Trophoblast cell (in vitro differentiated cells and primary cell): ENCODE results near the gene PRDX6.
"Not testable (repeated sequence)": the region's sequence is repeated elsewhere in the genome, so short reads cannot be mapped to it uniquely, and the experiment has no call there.

ENCODE experiments used
- DNase-seq, 2 donors: peaks; one replicate each; pipeline ENCODE4 v3.0.0-alpha.2; 2016
- H2AFZ ChIP-seq: 2 replicates; pipeline ENCODE4 v1.6.1; 2013; ENCODE audit warnings: low read length, moderate library complexity, mild to moderate bottlenecking; ENCODE audit not compliant: insufficient read depth, poor library complexity
- H2AK5ac ChIP-seq: 2 replicates; pipeline ENCODE4 v1.6.1; 2013; ENCODE audit warnings: mild to moderate bottlenecking, low read length
- H2BK120ac ChIP-seq: 2 replicates; pipeline ENCODE4 v1.6.1; 2013; ENCODE audit warnings: low read length, mild to moderate bottlenecking, moderate library complexity; ENCODE audit not compliant: insufficient read depth, poor library complexity
- H2BK12ac ChIP-seq: 2 replicates; pipeline ENCODE4 v1.6.1; 2013; ENCODE audit warnings: mild to moderate bottlenecking, low read length, moderate library complexity
- H2BK5ac ChIP-seq: 2 replicates; pipeline ENCODE4 v1.6.1; 2013; ENCODE audit warnings: low read length, low read depth, moderate library complexity, mild to moderate bottlenecking; ENCODE audit not compliant: poor library complexity
- H3K14ac ChIP-seq: 2 replicates; pipeline ENCODE4 v1.6.1; 2013; ENCODE audit warnings: mild to moderate bottlenecking, low read length
- H3K18ac ChIP-seq: 2 replicates; pipeline ENCODE4 v1.6.1; 2013; ENCODE audit warnings: mild to moderate bottlenecking, low read length
- H3K23ac ChIP-seq: 2 replicates; pipeline ENCODE4 v1.6.1; 2013; ENCODE audit warnings: low read length
- H3K27ac ChIP-seq: 2 replicates; pipeline ENCODE4 v1.5.1; 2013; ENCODE audit warnings: low read depth, mild to moderate bottlenecking, inconsistent platforms, low read length, moderate library complexity
- H3K27me3 ChIP-seq: 2 replicates; pipeline ENCODE4 v1.6.1; 2013; ENCODE audit warnings: inconsistent platforms, mild to moderate bottlenecking, low read length, moderate library complexity; ENCODE audit not compliant: insufficient read depth
- H3K36me3 ChIP-seq, 2 experiments: 1 replicate in 1 of 2; 2 replicates in 1 of 2; pipeline ENCODE4 v1.6.1; 2013; ENCODE audit warnings: low read length in 2 of 2, mild to moderate bottlenecking in 2 of 2, moderate library complexity in 1 of 2; ENCODE audit not compliant: insufficient read depth in 2 of 2, control insufficient read depth in 1 of 2
- H3K4ac ChIP-seq: 2 replicates; pipeline ENCODE4 v1.6.1; 2013; ENCODE audit warnings: low read depth, mild to moderate bottlenecking, low read length, moderate library complexity
- H3K4me1 ChIP-seq, 2 experiments: 1 replicate in 1 of 2; 2 replicates in 1 of 2; pipeline ENCODE4 v1.6.1; 2013; ENCODE audit warnings: low read length in 2 of 2, mild to moderate bottlenecking in 2 of 2, moderate library complexity in 1 of 2; ENCODE audit not compliant: insufficient read depth in 2 of 2, control insufficient read depth in 1 of 2
- H3K4me2 ChIP-seq: 2 replicates; pipeline ENCODE4 v1.6.1; 2013; ENCODE audit warnings: inconsistent platforms, mild to moderate bottlenecking, low read length, moderate library complexity
- H3K4me3 ChIP-seq: 2 replicates; pipeline ENCODE4 v1.5.1; 2013; ENCODE audit warnings: mild to moderate bottlenecking, low read depth, low read length, inconsistent platforms
- H3K79me1 ChIP-seq: one replicate; pipeline ENCODE4 v1.6.1; 2013; ENCODE audit warnings: low read length
- H3K79me2 ChIP-seq: 2 replicates; pipeline ENCODE4 v1.6.1; 2013; ENCODE audit warnings: low read length, mild to moderate bottlenecking; ENCODE audit not compliant: control insufficient read depth, insufficient read depth, poor library complexity
- H3K9ac ChIP-seq: 2 replicates; pipeline ENCODE4 v1.6.1; 2013; ENCODE audit warnings: mild to moderate bottlenecking, low read length
- H3K9me3 ChIP-seq: 2 replicates; pipeline ENCODE4 v1.6.1; 2013; ENCODE audit warnings: low read depth, mild to moderate bottlenecking, control low read depth, inconsistent platforms, low read length; ENCODE audit not compliant: insufficient read depth
- H4K12ac ChIP-seq: 2 replicates; pipeline ENCODE4 v1.6.1; 2013; ENCODE audit warnings: low read depth, mild to moderate bottlenecking, low read length, moderate library complexity
- H4K8ac ChIP-seq: 2 replicates; pipeline ENCODE4 v1.6.1; 2013; ENCODE audit warnings: low read depth, mild to moderate bottlenecking, low read length, moderate library complexity
- H4K91ac ChIP-seq: one replicate; pipeline ENCODE4 v1.6.1; 2013; ENCODE audit warnings: low read depth, mild to moderate bottlenecking, low read length, moderate library complexity
- WGBS: extraction: QIAGEN DNeasy Blood & Tissue Kit; methylation state at CpG from one replicate; pipeline ENCODE4 v1.1.7; 2013; ENCODE audit warnings: missing lambda C conversion rate; ENCODE audit not compliant: insufficient read length, insufficient coverage; ENCODE audit errors: extremely low coverage; 5-methylcytosine and 5-hydroxymethylcytosine counted together

Gene PRDX6

DNA sequence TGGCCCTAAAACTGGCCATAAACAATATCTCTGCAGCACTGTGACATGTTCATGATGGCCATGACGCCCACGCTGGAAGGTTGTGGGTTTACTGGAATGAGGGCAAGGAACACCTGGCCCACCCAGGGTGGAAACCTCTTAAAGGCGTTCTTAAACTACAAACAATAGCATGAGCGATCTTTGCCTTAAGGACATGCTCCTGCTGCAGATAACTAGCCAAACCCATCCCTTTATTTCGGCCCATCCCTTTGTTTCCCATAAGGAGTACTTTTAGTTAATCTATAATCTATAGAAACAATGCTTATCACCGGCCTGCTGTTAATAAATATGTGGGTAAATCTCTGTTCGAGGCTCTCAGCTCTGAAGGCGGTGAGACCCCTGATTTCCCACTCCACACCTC lies 16.0 kb downstream of the PRDX6 start:
- H3K4me1 ChIP-seq, H3K9me3 ChIP-seq, H3K36me3 ChIP-seq, H3K79me2 ChIP-seq, H3K14ac ChIP-seq, DNase-seq, H4K8ac ChIP-seq, H3K4ac ChIP-seq, H2BK5ac ChIP-seq, H4K91ac ChIP-seq, H3K23ac ChIP-seq, H3K4me3 ChIP-seq, H3K27me3 ChIP-seq, H2BK12ac ChIP-seq, H3K4me2 ChIP-seq, H4K12ac ChIP-seq, H2BK120ac ChIP-seq, H3K27ac ChIP-seq, H2AK5ac ChIP-seq, H3K79me1 ChIP-seq, H2AFZ ChIP-seq, H3K9ac ChIP-seq, H3K18ac ChIP-seq: not testable (repeated sequence)
- WGBS: no CpG with 5 or more reads among the region's 8 CpGs

GRCh38 chr1:173495609-173496267 lies 18.6 kb downstream of the PRDX6 start:
- Histone ChIP-seq H4K12ac (no peak overlapping the region), H3K4ac (no peak overlapping the region), H4K8ac (no peak overlapping the region), H2BK120ac (no peak overlapping the region), H3K27ac (no peak overlapping the region), H3K4me2 (no peak overlapping the region), H2BK12ac (no peak overlapping the region), H3K9ac (no peak overlapping the region), H2AFZ (no peak overlapping the region), H3K79me2 (no peaks in the 10 kb centered on the region), H3K4me3 (no peak overlapping the region), H2AK5ac (no peak overlapping the region), H3K27me3 (no peaks in the 10 kb centered on the region), H3K36me3 (no peaks in the 10 kb centered on the region), H3K23ac (no peak overlapping the region), H3K79me1 (no peaks in the 10 kb centered on the region), H3K18ac (no peak overlapping the region), H3K9me3 (peaks cover 3% of the 10 kb centered on the region), H4K91ac (no peak overlapping the region), H2BK5ac (no peak overlapping the region), H3K4me1 (no peaks in the 10 kb centered on the region), H3K14ac (no peak overlapping the region)
- DNase-seq: no peak
- no CpG with 5 or more reads among the region's 8 CpGs for WGBS

- Histone ChIP-seq H3K9ac (no peak overlapping the region), H4K91ac (no peak overlapping the region), H4K8ac (no peak overlapping the region), H2BK12ac (no peak overlapping the region), H2BK5ac (no peak overlapping the region), H3K14ac (no peak overlapping the region), H3K4me1 (no peaks in the 10 kb centered on the region), H3K18ac (no peak overlapping the region), H3K4ac (no peak overlapping the region), H3K79me1 (no peaks in the 10 kb centered on the region), H3K4me2 (no peak overlapping the region), H3K9me3 (peaks cover 3% of the 10 kb centered on the region), H2AFZ (no peak overlapping the region), H3K36me3 (no peaks in the 10 kb centered on the region), H3K27ac (no peak overlapping the region), H3K79me2 (no peaks in the 10 kb centered on the region), H3K23ac (no peak overlapping the region), H3K27me3 (no peaks in the 10 kb centered on the region), H2AK5ac (no peak overlapping the region), H4K12ac (no peak overlapping the region), H2BK120ac (no peak overlapping the region), H3K4me3 (no peak overlapping the region)
- DNase-seq: peak; percentile 53 to 58
- WGBS: no CpG with 5 or more reads among the region's 2 CpGs
Measured at GRCh38 chr1:173496757-173497320, 19.7 kb downstream of the PRDX6 start.

GRCh38 chr1:173499729-173500128 lies 22.6 kb downstream of the PRDX6 start:
- no peak for DNase-seq
- Histone ChIP-seq H2BK5ac (no peak overlapping the region), H4K91ac (no peak overlapping the region), H3K4ac (no peak overlapping the region), H4K8ac (no peak overlapping the region), H3K4me2 (no peak overlapping the region), H2AFZ (no peak overlapping the region), H3K23ac (no peak overlapping the region), H3K79me1 (no peaks in the 10 kb centered on the region), H3K27me3 (no peaks in the 10 kb centered on the region), H4K12ac (no peak overlapping the region), H2AK5ac (no peak overlapping the region), H3K18ac (no peak overlapping the region), H2BK12ac (no peak overlapping the region), H3K9ac (no peak overlapping the region), H3K79me2 (no peaks in the 10 kb centered on the region), H3K9me3 (peaks cover 3% of the 10 kb centered on the region), H3K14ac (no peak overlapping the region), H2BK120ac (no peak overlapping the region), H3K27ac (no peak overlapping the region), H3K4me1 (no peaks in the 10 kb centered on the region), H3K4me3 (no peak overlapping the region), H3K36me3 (no peaks in the 10 kb centered on the region)
- WGBS: no CpG with 5 or more reads among the region's 4 CpGs
